HG02852 (cell line): ENCODE measurements around the gene IMMT.
"Not testable (repeated sequence)": the region's sequence is repeated elsewhere in the genome, so short reads cannot be mapped to it uniquely, and the experiment has no call there.

Source experiments
- ATAC-seq: cut with Tn5 transposase; IDR thresholded peaks from one replicate; pipeline ENCODE4 v1.9.1; 2021; ENCODE audit warnings: mild to moderate bottlenecking, moderate library complexity; ENCODE audit not compliant: unreplicated experiment

The IMMT gene

DNA sequence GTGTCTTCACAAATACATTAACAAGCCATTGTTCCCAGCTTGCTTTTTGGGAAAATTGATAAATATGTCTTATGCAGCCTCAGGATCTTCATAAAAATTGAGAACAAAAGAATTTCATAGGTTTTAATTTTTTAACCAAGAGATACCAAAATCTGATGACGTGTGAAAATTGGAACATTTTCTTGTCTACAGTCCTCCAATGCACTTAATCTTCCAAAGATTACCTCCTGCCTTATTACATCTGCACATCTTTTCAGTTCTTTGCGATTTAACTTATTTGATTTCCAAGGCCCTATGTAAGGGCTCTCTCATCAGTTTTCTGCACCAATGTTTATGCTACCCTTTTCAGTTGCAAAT is 7.1 kb upstream of the IMMT start:
- no peak for ATAC-seq

DNA sequence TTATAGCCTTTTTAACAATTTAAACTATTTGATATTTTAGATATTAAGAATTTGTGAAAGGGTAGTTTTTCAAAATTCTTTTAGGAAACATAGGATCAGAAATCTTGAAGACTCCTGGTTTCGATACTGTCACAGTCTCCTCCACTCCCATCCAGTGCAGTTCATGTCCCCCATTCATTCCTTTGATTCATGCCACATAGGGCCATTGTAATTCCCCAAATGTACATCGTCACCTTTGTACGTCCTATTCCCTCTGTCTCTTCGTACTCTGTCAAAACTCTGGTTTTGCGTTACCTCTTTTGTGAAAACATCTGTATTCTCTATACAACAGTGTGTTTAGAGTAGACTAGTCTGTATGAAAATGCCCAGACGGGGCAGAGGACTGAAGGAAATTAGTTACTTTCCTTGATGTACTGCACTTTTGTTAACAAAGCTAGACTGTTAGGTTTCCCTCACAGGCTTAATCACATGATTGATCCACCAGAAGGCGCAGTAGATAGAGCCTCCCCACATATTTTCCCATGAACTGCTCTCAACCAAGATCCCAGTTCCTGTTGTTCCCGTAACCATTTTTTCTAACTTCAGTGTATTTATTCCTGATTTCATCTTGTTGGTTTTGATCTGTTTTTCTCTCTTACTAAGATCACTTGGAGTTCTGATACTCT is 6.5 kb upstream of the IMMT start:
- ATAC-seq, result no peak

GRCh38 chr2:86200564-86200963 is 5.3 kb upstream of the IMMT start:
- not testable (repeated sequence) for ATAC-seq

DNA sequence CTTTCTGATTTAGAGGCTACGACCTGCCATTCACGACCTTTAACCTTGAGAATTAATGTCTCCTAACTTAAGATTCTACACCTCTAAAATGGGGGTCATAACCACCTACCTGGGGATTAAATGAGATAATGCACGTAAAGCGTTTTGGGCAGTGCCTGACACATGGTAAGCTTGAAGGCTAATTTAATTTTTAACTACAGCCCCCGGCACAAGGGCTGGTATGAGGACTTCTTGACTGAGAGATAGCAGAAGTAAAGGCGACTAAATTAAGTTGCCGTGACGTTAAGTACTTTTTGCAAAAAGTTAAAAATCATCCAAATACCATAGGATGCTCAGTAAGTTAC is 4.5 kb upstream of the IMMT start:
- no peak for ATAC-seq

GRCh38 chr2:86195808-86196387 is 636 bp upstream of the IMMT start:
- no peak for ATAC-seq

DNA sequence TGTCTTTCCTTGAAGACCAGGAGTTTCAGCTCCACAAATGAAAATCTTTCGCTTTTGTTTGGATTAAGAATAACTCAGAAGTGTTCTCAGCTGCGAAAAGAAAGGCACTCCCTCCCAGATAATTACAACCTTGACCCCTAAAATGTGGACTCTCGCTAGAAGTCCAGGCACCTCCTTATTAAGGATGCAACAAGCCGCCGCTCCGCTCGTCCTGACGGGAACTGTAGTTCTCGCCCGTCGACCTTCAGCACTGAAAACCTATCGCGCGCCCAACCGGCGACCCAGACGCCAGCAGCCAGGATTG is 559 bp downstream of the IMMT start:
- no peak for ATAC-seq

DNA sequence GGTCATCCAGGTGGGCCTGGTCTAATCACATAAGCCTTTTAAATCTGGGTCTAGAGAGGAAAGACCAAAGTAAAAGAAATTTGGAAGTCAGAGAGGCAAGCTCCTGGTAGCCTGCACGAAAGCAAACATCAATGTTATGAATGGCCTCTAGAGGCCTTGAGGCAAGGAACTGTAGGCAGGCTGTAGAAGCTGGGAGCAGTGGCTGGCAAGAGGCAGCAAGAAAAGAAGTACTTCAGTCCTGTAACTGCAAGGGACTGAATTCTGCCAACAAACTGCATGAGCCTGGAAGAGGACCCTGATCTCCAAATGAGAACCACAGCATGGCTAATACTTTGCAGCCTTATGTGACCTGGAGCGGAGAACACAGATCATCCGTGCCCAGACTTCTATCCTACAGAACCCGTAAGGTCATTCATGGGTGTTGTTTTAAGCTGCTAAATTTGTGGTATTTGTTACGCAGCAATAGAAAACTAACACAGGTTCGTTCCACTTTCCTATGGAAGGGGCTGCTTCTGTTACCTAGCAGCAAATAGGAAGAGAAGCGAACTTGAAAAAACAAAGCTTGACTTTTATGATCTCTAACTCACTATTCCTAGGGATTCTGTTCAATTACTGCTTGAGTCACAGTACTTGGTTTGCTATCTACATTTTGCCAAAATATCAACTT is 1.2 kb downstream of the IMMT start:
- no peak for ATAC-seq

DNA sequence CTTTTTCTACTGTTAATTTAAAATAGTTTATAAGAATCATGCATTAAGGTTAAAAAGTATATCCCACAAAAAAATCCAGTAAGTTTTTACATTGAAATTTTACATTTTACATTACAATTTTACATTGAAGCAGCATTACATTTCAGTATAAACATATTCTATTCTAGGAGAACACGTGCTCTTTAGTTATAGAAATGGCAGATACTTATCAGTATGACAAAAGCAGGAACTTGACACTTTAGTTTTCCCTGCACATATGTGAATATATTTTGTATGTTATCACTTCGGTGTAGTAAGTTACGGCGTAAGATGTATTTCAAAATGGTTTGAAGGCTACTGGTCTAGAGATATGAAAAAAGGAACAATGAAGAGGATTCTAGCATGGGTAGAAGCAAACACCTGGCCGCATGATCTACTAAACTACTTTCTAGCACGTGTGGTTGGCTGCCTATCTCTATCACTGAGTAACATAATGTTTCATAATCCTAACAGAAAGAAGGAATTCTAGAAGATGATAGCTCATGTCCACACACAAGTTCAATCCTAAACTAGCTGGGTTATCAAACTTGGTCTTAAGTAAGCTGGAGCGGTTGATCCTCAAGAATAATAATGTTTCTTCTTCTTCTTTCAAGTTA is 5.4 kb downstream of the IMMT start:
- no peak for ATAC-seq

- ATAC-seq, result no peak
Observed at GRCh38 chr2:86186431-86186830, 8.8 kb downstream of the IMMT start.

DNA sequence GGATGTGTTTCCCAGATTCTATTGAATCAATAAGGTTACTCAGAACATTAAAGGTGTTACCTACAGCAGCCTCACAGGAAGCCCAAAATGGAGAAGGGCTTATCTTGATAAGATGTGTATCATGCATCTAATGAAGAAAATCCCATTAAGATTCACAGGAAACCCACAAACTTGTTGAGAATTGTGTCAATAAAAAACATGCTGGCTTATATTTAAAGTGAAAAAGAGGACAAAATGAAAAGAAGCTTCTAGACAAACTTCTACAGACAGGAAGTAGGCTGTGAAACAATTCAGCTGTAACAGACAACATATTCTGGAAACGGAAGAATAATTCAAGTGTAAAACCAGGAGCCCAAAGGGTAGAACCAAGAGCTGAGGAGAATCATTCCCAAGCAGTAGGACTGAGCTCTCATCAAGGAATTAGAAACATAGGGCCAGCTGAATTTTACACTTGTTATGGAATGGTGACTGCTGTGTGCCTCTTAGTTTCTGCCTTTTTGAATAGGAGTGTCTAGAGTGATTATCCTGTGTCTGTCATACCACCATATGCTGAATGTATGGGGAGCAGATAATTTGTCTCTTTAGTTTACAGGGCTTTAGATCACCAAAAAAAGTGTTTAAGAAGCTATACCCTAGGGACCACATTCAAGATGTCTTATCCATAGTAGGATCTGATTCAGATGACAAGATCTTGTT is 9.6 kb downstream of the IMMT start:
- no peak for ATAC-seq

- ATAC-seq, result no peak
Observed at GRCh38 chr2:86176597-86176996, 18.7 kb downstream of the IMMT start.

DNA sequence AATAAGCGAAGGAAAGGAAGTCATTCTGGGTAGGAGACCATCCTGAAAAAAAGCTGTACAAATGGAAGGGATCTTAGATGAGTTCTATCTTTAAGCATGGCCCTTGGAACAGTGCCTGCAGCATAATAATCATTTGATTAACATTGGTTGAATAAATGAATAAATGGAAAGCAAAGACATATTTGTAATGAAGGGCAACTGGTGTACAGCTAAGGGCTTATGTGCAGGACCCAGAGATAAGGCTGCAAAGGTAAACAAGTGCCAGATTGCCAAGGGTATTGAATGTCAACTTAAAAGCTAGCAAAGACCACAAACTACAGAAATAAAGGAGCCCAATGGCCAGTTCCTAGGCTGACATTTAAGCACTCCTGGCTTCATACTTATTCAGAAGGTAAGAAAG is 19.4 kb downstream of the IMMT start:
- no peak for ATAC-seq

GRCh38 chr2:86174445-86174844 is 20.8 kb downstream of the IMMT start:
- no peak for ATAC-seq

DNA sequence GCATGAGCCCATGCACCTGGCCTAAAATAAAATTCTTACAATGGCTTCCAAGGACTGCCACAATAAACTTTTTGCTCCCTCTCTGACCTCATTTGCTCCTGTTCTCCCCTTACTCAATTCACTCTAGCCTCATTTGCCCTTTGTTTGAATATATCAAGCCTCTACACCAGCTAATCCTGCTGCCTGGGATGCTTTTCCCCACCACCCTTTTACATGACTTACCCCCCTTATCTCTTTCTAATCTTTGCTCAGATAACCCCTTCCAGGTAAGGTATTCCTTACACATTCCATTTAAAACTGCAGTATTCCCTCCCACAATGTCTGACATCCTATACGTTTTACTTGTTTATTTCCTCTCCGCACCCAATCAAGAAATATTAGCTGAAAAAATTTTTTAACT is 22.7 kb downstream of the IMMT start:
- no peak for ATAC-seq

GRCh38 chr2:86171295-86171694 is 24.0 kb downstream of the IMMT start:
- ATAC-seq, result no peak

- ATAC-seq, result no peak
Observed at GRCh38 chr2:86170449-86170848, 24.8 kb downstream of the IMMT start.

DNA sequence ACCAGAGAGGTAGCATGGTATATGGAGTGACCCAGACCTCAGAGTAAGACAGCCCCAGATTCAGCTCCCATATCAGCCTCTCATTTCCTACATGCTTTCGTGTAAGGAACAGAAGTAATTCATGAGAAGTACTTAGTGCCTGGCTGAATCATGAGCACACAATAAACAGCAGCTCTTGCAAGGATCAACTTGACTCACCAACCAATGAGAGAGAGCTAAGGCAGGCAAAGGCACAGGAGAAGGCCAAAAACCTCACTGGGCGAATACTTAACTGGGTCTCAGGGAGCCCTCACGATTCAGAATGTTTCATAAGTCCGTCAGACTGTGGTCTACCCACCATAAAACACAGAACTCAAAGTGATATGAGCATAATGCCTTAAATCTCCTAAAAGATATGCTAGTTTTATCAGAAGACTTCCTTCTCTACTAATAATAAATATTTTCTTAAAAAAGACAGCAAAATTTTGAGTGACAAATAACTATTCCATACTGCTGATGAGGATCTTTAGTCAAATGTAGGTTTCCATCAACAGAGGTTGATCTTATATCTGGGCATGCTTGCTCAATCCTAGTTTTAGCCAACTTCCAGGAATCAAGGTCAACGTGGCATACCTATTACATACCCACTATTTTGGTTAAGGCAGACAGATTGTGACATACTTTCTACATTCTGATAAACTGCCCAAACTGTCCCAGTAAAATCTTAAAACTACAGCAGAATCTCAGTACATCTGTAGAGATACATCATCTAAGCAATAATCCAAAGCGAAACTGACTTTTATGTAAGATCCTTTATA is 34.9 kb downstream of the IMMT start:
- ATAC-seq, result no peak

GRCh38 chr2:86158286-86158685 is 37.0 kb downstream of the IMMT start:
- no peak for ATAC-seq

GRCh38 chr2:86157009-86157556 is 38.2 kb downstream of the IMMT start:
- ATAC-seq, result no peak

GRCh38 chr2:86150502-86150901 is 44.8 kb downstream of the IMMT start:
- no peak for ATAC-seq

DNA sequence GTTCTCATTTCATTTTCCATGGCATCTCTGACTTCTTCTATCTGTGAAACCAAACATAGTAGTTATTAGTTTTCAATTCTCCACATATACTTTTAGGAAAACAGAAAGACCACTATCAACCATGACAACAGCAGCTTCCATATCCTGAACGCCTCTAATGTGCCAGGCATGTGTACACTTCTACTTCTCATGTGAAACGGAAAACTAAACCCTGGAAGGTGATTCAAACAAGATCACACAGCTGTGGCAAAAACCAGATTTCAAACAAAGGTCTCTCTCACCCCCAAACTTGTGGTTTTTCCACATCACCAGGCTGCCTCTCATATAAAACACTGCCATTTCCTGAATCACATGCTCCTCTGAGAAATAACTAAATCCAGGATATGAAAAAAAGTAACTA is 47.5 kb downstream of the IMMT start:
- ATAC-seq, result no peak
